ENCODE data around the gene TBC1D5. TPM values are rescaled to one million over a fixed set of nuclear protein-coding genes. Genes with fewer than 3 reads are reported as not detected.
A peak's percentile ranks its signal among the peaks of the same experiment; 100 is the strongest.

TBC1D5 gene
- total RNA-seq, 3 donors from 2014 or later (not counting 1 experiment from before 2014, with no cell fraction given): 63.8 to 81.9 (median 74.9) TPM

- TF ChIP-seq CTCF (IDR thresholded peaks at IDR 0.05): no peak
- peak overlapping the region; percentile 78 for H3K4me3 Mint-ChIP-seq
- no peaks in the 10 kb centered on the region for H3K36me3 Mint-ChIP-seq
- 21% methylated on average over 2 of the region's 3 CpGs for WGBS (ENCODE audit: insufficient coverage)
- Histone ChIP-seq H3K27me3 (ENCODE audit: control insufficient read depth, insufficient read depth, low read length) (no peaks in the 10 kb centered on the region), H3K9me3 (ENCODE audit: control insufficient read depth, insufficient read depth, low read length) (no peaks in the 10 kb centered on the region), H3K4me3 (ENCODE audit: low read length) (peak overlapping the region; percentile 12), H3K4me1 (ENCODE audit: control insufficient read depth, insufficient read depth, low read length) (peaks cover 11% of the 10 kb centered on the region), H3K27ac (ENCODE audit: low read length) (no peak overlapping the region), H3K36me3 (ENCODE audit: control insufficient read depth, insufficient read depth, low read length) (no peaks in the 10 kb centered on the region)
- no peaks in the 10 kb centered on the region for H3K9me3 Mint-ChIP-seq
- intact Hi-C loops (cut with micrococcal nuclease): no loop called here
- ATAC-seq (peak; percentile 30 to 62 (median 45)), DNase-seq (peak in 1 of 2 donors; percentile 22)
- H3K4me1 Mint-ChIP-seq: peaks cover 13 to 14% of the 10 kb centered on the region in 2 donors
- no peaks in the 10 kb centered on the region for H3K27me3 Mint-ChIP-seq (ENCODE audit: low read depth in 2 of 2)
- H3K27ac Mint-ChIP-seq: peak overlapping the region; percentile 55 to 76
These were observed 7.4 kb upstream of the TBC1D5 start for GRCh38 chr3:17749705-17750293.

- Histone ChIP-seq H3K27me3 (ENCODE audit: control insufficient read depth, insufficient read depth, low read length) (no peaks in the 10 kb centered on the region), H3K27ac (ENCODE audit: low read length) (no peak overlapping the region), H3K4me3 (ENCODE audit: low read length) (peak overlapping the region; percentile 12), H3K9me3 (ENCODE audit: control insufficient read depth, insufficient read depth, low read length) (no peaks in the 10 kb centered on the region), H3K4me1 (ENCODE audit: control insufficient read depth, insufficient read depth, low read length) (peaks cover 11% of the 10 kb centered on the region), H3K36me3 (ENCODE audit: control insufficient read depth, insufficient read depth, low read length) (no peaks in the 10 kb centered on the region)
- no peaks in the 10 kb centered on the region for H3K36me3 Mint-ChIP-seq
- DNase-seq (peak in 1 of 2 donors; percentile 15), ATAC-seq (peak; percentile 63 to 82 (median 74))
- peak overlapping the region; percentile 55 to 76 for H3K27ac Mint-ChIP-seq
- WGBS (ENCODE audit: insufficient coverage): 13% methylated on average over 1 of the region's 1 CpG
- no peak for TF ChIP-seq CTCF (IDR thresholded peaks at IDR 0.05)
- peak overlapping the region; percentile 78 for H3K4me3 Mint-ChIP-seq
- peaks cover 13 to 14% of the 10 kb centered on the region in 2 donors for H3K4me1 Mint-ChIP-seq
- no peaks in the 10 kb centered on the region for H3K27me3 Mint-ChIP-seq (ENCODE audit: low read depth in 2 of 2)
- intact Hi-C loops (cut with micrococcal nuclease): no loop called here
- no peaks in the 10 kb centered on the region for H3K9me3 Mint-ChIP-seq
These were observed 6.8 kb upstream of the TBC1D5 start for GRCh38 chr3:17749281-17749680.

- Mint-ChIP-seq H3K4me1 (peaks cover 19 to 22% of the 10 kb centered on the region in 2 donors), H3K36me3 (no peaks in the 10 kb centered on the region), H3K27me3 (ENCODE audit: low read depth in 2 of 2) (no peaks in the 10 kb centered on the region), H3K27ac (no peak overlapping the region), H3K4me3 (no peak overlapping the region), H3K9me3 (no peaks in the 10 kb centered on the region)
- ATAC-seq (no peak), DNase-seq (no peak)
- TF ChIP-seq CTCF (IDR thresholded peaks at IDR 0.05): no peak
- 93% methylated on average over 4 of the region's 6 CpGs for WGBS (ENCODE audit: insufficient coverage)
- H3K36me3 ChIP-seq (ENCODE audit: control insufficient read depth, insufficient read depth, low read length): no peaks in the 10 kb centered on the region
- H3K9me3 ChIP-seq (ENCODE audit: control insufficient read depth, insufficient read depth, low read length): no peaks in the 10 kb centered on the region
- no peaks in the 10 kb centered on the region for H3K27me3 ChIP-seq (ENCODE audit: control insufficient read depth, insufficient read depth, low read length)
- H3K4me1 ChIP-seq (ENCODE audit: control insufficient read depth, insufficient read depth, low read length): peaks cover 14% of the 10 kb centered on the region
- peak overlapping the region; percentile 49 for H3K27ac ChIP-seq (ENCODE audit: low read length)
- no peak overlapping the region for H3K4me3 ChIP-seq (ENCODE audit: low read length)
- intact Hi-C loops (cut with micrococcal nuclease): no loop called here
These were observed 5.4 kb upstream of the TBC1D5 start for GRCh38 chr3:17747890-17748247.

All from natural killer cell (primary cell).